Cardiac muscle cell (in vitro differentiated cells and primary cell): Measurements from ENCODE around the gene UNC5C. TPM values are rescaled to one million over a fixed set of nuclear protein-coding genes. Genes with fewer than 3 reads are reported as not detected.

Experiments
- DNase-seq, 2 donors: peaks; one replicate each; pipeline versions ENCODE4 v3.0.0 to v3.0.0-alpha.2; 2010 to 2017; ENCODE audit warnings: low read depth in 1 of 2, low spot score in 1 of 2
- H3K27ac ChIP-seq: fragments of 200-600 bp; sonication (generic); 2 replicates; pipeline ENCODE4 v1.5.1; 2016
- H3K27me3 ChIP-seq: fragments of 200-600 bp; sonication (generic); 2 replicates; pipeline ENCODE4 v1.6.0; 2016; ENCODE audit warnings: control low read depth
- H3K36me3 ChIP-seq: fragments of 200-600 bp; sonication (generic); 2 replicates; pipeline ENCODE4 v1.5.1; 2016; ENCODE audit warnings: control low read depth
- H3K4me1 ChIP-seq: fragments of 200-600 bp; sonication (generic); 2 replicates; pipeline ENCODE4 v1.8.1; 2017; ENCODE audit warnings: low read depth, mild to moderate bottlenecking, mixed run types
- H3K4me3 ChIP-seq: fragments of 200-600 bp; sonication (generic); 2 replicates; pipeline ENCODE4 v1.5.1; 2016; ENCODE audit warnings: mild to moderate bottlenecking
- H3K9me3 ChIP-seq: fragments of 200-600 bp; sonication (generic); 2 replicates; pipeline ENCODE4 v1.5.1; 2017; ENCODE audit warnings: low read depth, mild to moderate bottlenecking, control low read depth
- CTCF ChIP-seq: IDR thresholded peaks from 2 replicates; pipeline ENCODE4 v1.5.1; 2012; ENCODE audit warnings: low read depth, mild to moderate bottlenecking, low read length
- polyA plus RNA-seq: library from polyadenylated mRNA; unstranded; fragments of >200 nt; fragmentation: Nextera tagmentation; extraction: Ambion mirVana; gene quantifications from 2 replicates; pipeline ENCODE4 v1.2.1, GENCODE V29; 2016
- total RNA-seq: library from RNA; depleted of rRNA; stranded (reverse); fragments of >200 nt; gene quantifications from 2 replicates; pipeline ENCODE4 v1.2.3, GENCODE V29; 2016

The UNC5C gene
- total and polyA plus RNA-seq, 2 experiments from 2014 or later, result 13.4 to 28.4 TPM

DNA sequence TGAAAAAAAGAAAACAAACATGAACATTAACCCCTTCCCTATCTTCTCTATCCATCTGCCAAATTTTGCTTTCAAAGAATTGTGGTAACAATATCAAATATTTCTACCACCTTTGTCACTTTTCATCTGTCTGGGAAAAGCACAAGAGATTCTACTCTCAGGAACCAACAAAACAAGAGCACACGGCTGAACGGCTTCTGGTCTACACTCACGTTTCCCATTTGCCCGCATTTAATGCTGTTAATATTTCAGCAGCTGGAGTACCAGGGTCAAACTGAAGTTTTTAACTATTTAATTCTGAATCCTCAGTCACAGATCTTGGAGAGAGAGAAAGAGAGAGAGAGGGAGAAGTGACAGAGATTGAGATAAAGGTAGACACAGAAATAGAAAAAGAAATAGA, 91.4 kb downstream of the UNC5C start:
- TF ChIP-seq CTCF, result no peak
- no peak for DNase-seq
- H3K9me3 ChIP-seq, result no peaks in the 10 kb centered on the region
- H3K27ac ChIP-seq, result no peak overlapping the region
- H3K27me3 ChIP-seq, result no peaks in the 10 kb centered on the region
- H3K4me3 ChIP-seq, result no peak overlapping the region
- H3K4me1 ChIP-seq, result peaks cover 5% of the 10 kb centered on the region
- H3K36me3 ChIP-seq, result no peaks in the 10 kb centered on the region

- H3K4me1 ChIP-seq, result peaks cover 15% of the 10 kb centered on the region
- no peaks in the 10 kb centered on the region for H3K36me3 ChIP-seq
- H3K27ac ChIP-seq, result peak overlapping the region; percentile 86
- no peaks in the 10 kb centered on the region for H3K9me3 ChIP-seq
- H3K4me3 ChIP-seq, result no peak overlapping the region
- no peak for DNase-seq
- no peaks in the 10 kb centered on the region for H3K27me3 ChIP-seq
- TF ChIP-seq CTCF, result no peak
Measured at GRCh38 chr4:95450294-95450693, 98.5 kb downstream of the UNC5C start.

GRCh38 chr4:95446173-95446572, 102.6 kb downstream of the UNC5C start:
- no peak for TF ChIP-seq CTCF
- no peak overlapping the region for H3K27ac ChIP-seq

DNA sequence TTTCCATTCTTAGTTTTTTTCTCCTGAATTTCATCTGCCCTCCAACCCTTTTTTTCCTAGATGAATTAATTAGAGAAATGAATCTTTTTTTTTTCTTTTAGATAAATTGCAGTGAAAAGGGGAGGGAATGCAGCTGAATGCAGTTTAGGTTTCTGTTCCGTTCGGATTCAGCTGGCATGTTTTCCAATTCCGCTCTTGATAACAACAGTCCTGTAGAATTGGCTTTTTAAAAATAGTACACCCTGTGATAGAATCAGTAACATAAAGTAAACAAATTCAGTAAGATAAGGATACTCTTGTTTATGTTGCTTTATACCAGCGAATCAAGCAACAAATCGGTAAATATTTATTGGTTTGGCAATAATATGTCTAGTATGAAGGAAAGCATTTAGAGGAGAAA, 103.5 kb downstream of the UNC5C start:
- H3K4me3 ChIP-seq, result no peak overlapping the region
- TF ChIP-seq CTCF, result no peak
- no peak overlapping the region for H3K27ac ChIP-seq
- no peak for DNase-seq
- H3K36me3 ChIP-seq, result no peaks in the 10 kb centered on the region
- peaks cover 19% of the 10 kb centered on the region for H3K4me1 ChIP-seq
- H3K27me3 ChIP-seq, result no peaks in the 10 kb centered on the region
- no peaks in the 10 kb centered on the region for H3K9me3 ChIP-seq

More at GRCh38 chr4:95446173-95446572, 102.6 kb downstream of the UNC5C start:
- Histone ChIP-seq H3K27me3 (no peaks in the 10 kb centered on the region), H3K9me3 (no peaks in the 10 kb centered on the region), H3K36me3 (no peaks in the 10 kb centered on the region), H3K4me3 (no peak overlapping the region), H3K4me1 (peaks cover 19% of the 10 kb centered on the region)
- no peak for DNase-seq

- no peak for TF ChIP-seq CTCF
- no peaks in the 10 kb centered on the region for H3K9me3 ChIP-seq
- H3K36me3 ChIP-seq, result no peaks in the 10 kb centered on the region
- DNase-seq, result no peak
- no peak overlapping the region for H3K27ac ChIP-seq
- no peaks in the 10 kb centered on the region for H3K27me3 ChIP-seq
- peaks cover 16% of the 10 kb centered on the region for H3K4me1 ChIP-seq
- no peak overlapping the region for H3K4me3 ChIP-seq
Measured at GRCh38 chr4:95444812-95445211, 104.0 kb downstream of the UNC5C start.

DNA sequence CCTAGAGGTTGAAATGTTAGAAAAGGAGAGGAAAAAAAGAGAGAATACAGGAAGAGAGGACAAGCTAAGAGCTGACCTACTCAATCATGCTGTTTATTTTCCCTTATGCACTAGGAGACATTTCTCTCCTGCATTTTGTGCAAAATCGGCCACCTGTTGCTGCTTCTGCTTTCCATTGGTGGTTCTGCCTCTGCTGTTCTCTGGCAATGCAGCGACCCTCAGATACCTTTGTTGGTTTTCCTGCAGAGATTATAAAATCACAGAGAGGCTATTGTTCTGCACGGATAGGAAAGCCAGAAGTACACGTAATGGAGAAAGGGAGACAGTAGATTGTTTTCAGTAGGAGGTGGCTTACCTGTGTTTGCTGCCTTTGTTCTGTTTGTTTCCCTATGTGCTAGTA, 108.9 kb downstream of the UNC5C start:
- Histone ChIP-seq H3K27me3 (no peaks in the 10 kb centered on the region), H3K4me1 (peaks cover 4% of the 10 kb centered on the region), H3K4me3 (no peak overlapping the region), H3K27ac (no peak overlapping the region), H3K9me3 (no peaks in the 10 kb centered on the region), H3K36me3 (no peaks in the 10 kb centered on the region)
- TF ChIP-seq CTCF, result no peak
- no peak for DNase-seq
